Gastroesophageal sphincter (tissue), 4 donors: ENCODE data around the gene NRDC. TPM values are rescaled to one million over a fixed set of nuclear protein-coding genes. Genes with fewer than 3 reads are reported as not detected.

Experiments
- ATAC-seq: fragments of 150-250 bp; one replicate; pipeline ENCODE4 v1.9.1; 2016; ENCODE audit warnings: mild to moderate bottlenecking, moderate library complexity
- H3K27ac ChIP-seq, 4 donors: fragments of 200-600 bp; sonication (generic) in 3 of 4; 1 replicate in 3 of 4; 2 replicates in 1 of 4; pipeline ENCODE4 v1.5.1; 2016 to 2019
- H3K27me3 ChIP-seq: fragments of 200-600 bp; sonication (generic); one replicate; pipeline ENCODE4 v1.5.1; 2019
- H3K36me3 ChIP-seq, 2 donors: fragments of 200-600 bp; sonication (generic); one replicate each; pipeline ENCODE4 v1.5.1; 2019; ENCODE audit warnings: control low read depth in 1 of 2
- H3K4me1 ChIP-seq, 3 donors: fragments of 200-600 bp; sonication (generic); 1 replicate in 2 of 3; 2 replicates in 1 of 3; pipeline ENCODE4 v1.5.1; 2016 to 2019; ENCODE audit warnings: control low read depth in 2 of 3
- H3K4me3 ChIP-seq, 2 donors: fragments of 200-600 bp; sonication (generic); one replicate each; pipeline ENCODE4 v1.5.1; 2019; ENCODE audit warnings: mild to moderate bottlenecking in 1 of 2, moderate library complexity in 1 of 2
- H3K9me3 ChIP-seq, 3 donors: fragments of 200-600 bp; sonication (generic); one replicate each; pipeline ENCODE4 v1.5.1; 2017 to 2019; ENCODE audit warnings: control low read depth in 2 of 3
- EP300 ChIP-seq: sonication (generic); formaldehyde crosslinking; IDR thresholded peaks from one replicate; pipeline ENCODE4 v1.6.1; 2017; ENCODE audit warnings: antibody characterized with exemption, mild to moderate bottlenecking
- POLR2A ChIP-seq, 2 donors: fragments of 450-650 bp; IDR thresholded peaks; one replicate each; pipeline ENCODE4 v1.6.1; 2017; ENCODE audit warnings: antibody characterized with exemption in 2 of 2, mild to moderate bottlenecking in 2 of 2, moderate library complexity in 1 of 2
- POLR2AphosphoS5 ChIP-seq: sonication (generic); formaldehyde crosslinking; IDR thresholded peaks from one replicate; pipeline ENCODE4 v1.6.1; 2017; ENCODE audit warnings: antibody characterized with exemption
- WGBS, 2 donors: methylation state at CpG; one replicate each; pipeline ENCODE4 v1.1.5; 2018; ENCODE audit warnings: low coverage in 1 of 2; 5-methylcytosine and 5-hydroxymethylcytosine counted together
- total RNA-seq, 4 donors: library from RNA; depleted of rRNA; stranded (reverse); fragments of >200 nt; gene quantifications; one replicate each; pipeline ENCODE4 v1.1.0, GENCODE V29; 2016
- TF ChIP-seq, protein P1 (sequence below), 4 experiments: fragments of 200-600 bp in 2 of 4; fragments of 450-650 bp in 2 of 4; sonication (generic) in 1 of 4; IDR thresholded peaks; one replicate each; pipeline ENCODE4 v1.5.1; 2017 to 2019; ENCODE audit warnings: antibody characterized with exemption in 4 of 4, mild to moderate bottlenecking in 2 of 4, moderate library complexity in 2 of 4

The NRDC gene
- total RNA-seq, 4 donors from 2014 or later = 61.1 to 78.1 (median 67.5) TPM

GRCh38 chr1:51784997-51785421, 93.5 kb downstream of the NRDC start:
- TF ChIP-seq POLR2AphosphoS5 (no peak), POLR2A (IDR thresholded peaks at IDR 0.05) (no peak), EP300 (no peak)
- TF ChIP-seq, protein P1, sequence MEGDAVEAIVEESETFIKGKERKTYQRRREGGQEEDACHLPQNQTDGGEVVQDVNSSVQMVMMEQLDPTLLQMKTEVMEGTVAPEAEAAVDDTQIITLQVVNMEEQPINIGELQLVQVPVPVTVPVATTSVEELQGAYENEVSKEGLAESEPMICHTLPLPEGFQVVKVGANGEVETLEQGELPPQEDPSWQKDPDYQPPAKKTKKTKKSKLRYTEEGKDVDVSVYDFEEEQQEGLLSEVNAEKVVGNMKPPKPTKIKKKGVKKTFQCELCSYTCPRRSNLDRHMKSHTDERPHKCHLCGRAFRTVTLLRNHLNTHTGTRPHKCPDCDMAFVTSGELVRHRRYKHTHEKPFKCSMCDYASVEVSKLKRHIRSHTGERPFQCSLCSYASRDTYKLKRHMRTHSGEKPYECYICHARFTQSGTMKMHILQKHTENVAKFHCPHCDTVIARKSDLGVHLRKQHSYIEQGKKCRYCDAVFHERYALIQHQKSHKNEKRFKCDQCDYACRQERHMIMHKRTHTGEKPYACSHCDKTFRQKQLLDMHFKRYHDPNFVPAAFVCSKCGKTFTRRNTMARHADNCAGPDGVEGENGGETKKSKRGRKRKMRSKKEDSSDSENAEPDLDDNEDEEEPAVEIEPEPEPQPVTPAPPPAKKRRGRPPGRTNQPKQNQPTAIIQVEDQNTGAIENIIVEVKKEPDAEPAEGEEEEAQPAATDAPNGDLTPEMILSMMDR (IDR thresholded peaks at IDR 0.05) = no peak
- H3K27me3 ChIP-seq = no peaks in the 10 kb centered on the region
- no peak overlapping the region for H3K4me3 ChIP-seq
- no peak overlapping the region for H3K27ac ChIP-seq
- H3K9me3 ChIP-seq = no peaks in the 10 kb centered on the region
- peaks cover 4 to 96% of the 10 kb centered on the region in 2 donors for H3K36me3 ChIP-seq
- 63 to 100% methylated on average over 2 to 4 of the region's 4 CpGs for WGBS, 2 donors
- no peak for ATAC-seq
- no peaks in the 10 kb centered on the region for H3K4me1 ChIP-seq

DNA sequence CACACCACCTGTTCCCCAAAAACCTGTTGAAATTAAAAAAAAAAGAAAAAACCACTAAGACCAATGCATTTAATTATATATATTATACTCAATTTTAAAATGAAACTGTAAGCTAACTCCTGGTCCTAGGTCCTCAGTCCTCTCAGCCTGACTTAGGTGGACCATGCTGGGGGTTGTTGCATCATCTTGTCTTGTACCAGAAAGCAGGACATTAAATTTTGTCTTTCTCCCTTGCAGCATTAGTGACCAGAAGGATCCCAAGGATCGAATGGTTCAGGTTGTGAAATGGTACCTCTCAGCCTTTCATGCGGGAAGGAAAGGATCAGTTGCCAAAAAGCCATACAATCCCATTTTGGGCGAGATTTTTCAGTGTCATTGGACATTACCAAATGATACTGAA, 97.6 kb downstream of the NRDC start:
- Histone ChIP-seq H3K9me3 (no peaks in the 10 kb centered on the region), H3K4me1 (no peaks in the 10 kb centered on the region), H3K27ac (no peak overlapping the region), H3K27me3 (no peaks in the 10 kb centered on the region), H3K4me3 (no peak overlapping the region), H3K36me3 (peaks cover 0 to 69% of the 10 kb centered on the region in 2 donors)
- no peak for ATAC-seq
- WGBS, 2 donors = 100% methylated on average over 2 of the region's 3 CpGs
- TF ChIP-seq POLR2AphosphoS5 (no peak), EP300 (no peak), POLR2A (IDR thresholded peaks at IDR 0.05) (no peak)
- TF ChIP-seq, protein P1 (IDR thresholded peaks at IDR 0.05) = no peak

- no peak overlapping the region for H3K27ac ChIP-seq
- H3K36me3 ChIP-seq = peaks cover 3 to 61% of the 10 kb centered on the region in 2 donors
- ATAC-seq = no peak
- H3K9me3 ChIP-seq = no peaks in the 10 kb centered on the region
- no peaks in the 10 kb centered on the region for H3K27me3 ChIP-seq
- no peaks in the 10 kb centered on the region for H3K4me1 ChIP-seq
- no peak for TF ChIP-seq POLR2A (IDR thresholded peaks at IDR 0.05)
- TF ChIP-seq EP300 = no peak
- TF ChIP-seq, protein P1 (IDR thresholded peaks at IDR 0.05) = no peak
- no peak for TF ChIP-seq POLR2AphosphoS5
- no peak overlapping the region for H3K4me3 ChIP-seq
Measured at GRCh38 chr1:51776408-51776807, 102.1 kb downstream of the NRDC start.

DNA sequence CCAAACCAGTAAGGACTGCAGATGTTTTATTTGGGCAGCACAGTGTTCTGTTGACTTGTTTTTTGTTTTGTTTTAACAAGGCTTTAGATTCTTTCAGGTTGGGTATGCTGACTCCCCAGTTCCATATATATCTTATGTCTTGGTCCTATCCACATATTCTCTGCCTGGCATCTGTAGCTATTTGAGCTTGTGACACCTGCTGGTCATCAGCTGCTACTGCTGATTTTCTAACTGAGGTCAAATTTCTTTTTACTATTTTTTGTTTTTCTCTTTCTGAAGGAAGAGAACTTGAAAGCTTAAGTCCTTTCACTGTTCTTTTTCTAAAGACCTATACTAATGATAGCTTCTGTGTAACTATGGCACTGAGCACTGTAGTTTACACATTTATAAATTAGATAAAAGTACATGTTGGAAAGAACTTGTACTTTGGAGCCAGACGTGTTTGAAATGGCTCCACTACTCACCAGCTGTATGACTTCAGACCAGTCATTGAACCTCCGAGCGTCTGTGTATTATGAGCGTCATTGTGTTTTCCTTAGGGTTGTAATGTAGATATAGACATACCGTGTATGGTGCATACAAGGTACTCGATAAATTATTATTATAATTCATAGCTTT, 109.4 kb downstream of the NRDC start:
- H3K27ac ChIP-seq = no peak overlapping the region
- H3K9me3 ChIP-seq = no peaks in the 10 kb centered on the region
- peak; percentile 60 for ATAC-seq
- no peak overlapping the region for H3K4me3 ChIP-seq
- no peaks in the 10 kb centered on the region for H3K27me3 ChIP-seq
- TF ChIP-seq, protein P1 (IDR thresholded peaks at IDR 0.05) = peak; percentile 79 to 83 (median 82)
- TF ChIP-seq POLR2AphosphoS5 = no peak
- 44 to 51% methylated on average over 6 of the region's 6 CpGs for WGBS, 2 donors
- peaks cover 3 to 76% of the 10 kb centered on the region in 2 donors for H3K36me3 ChIP-seq
- H3K4me1 ChIP-seq = peaks cover 0 to 6% (median 0%) of the 10 kb centered on the region in 3 donors

DNA sequence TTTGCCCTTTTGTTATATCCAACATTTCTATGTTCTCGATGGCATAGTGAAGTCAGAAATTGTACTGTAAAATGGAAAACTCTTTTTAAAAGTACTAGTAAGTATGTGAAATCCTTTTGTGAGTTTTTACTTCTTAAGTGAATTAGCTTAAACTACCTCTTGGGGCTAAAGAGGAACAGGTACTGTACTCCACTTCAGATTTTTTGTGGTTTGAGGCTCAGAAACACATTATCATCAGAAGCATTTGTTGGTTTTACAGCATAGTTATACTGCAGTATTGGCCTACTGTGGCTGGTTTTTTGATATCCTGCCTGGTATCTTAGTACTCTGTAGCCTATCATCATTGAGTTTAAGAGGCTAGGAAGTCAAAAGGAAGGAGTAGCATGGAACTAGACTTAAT, 117.2 kb downstream of the NRDC start:
- no peak for ATAC-seq
- H3K36me3 ChIP-seq = peaks cover 0 to 46% of the 10 kb centered on the region in 2 donors
- 93 to 100% methylated on average over 1 of the region's 1 CpG for WGBS, 2 donors
- no peak overlapping the region for H3K27ac ChIP-seq
- TF ChIP-seq POLR2A (IDR thresholded peaks at IDR 0.05) (no peak), EP300 (no peak), POLR2AphosphoS5 (no peak)
- TF ChIP-seq, protein P1 (IDR thresholded peaks at IDR 0.05) = no peak
- no peaks in the 10 kb centered on the region for H3K9me3 ChIP-seq
- no peaks in the 10 kb centered on the region for H3K27me3 ChIP-seq
- no peak overlapping the region for H3K4me3 ChIP-seq
- H3K4me1 ChIP-seq = no peaks in the 10 kb centered on the region
